SK-N-SH treated with all-trans-retinoic acid at 6 μM for 48 hours (cell line): ENCODE results near the gene PIM3.

Source experiments
- ATAC-seq: fragments of 200-7000 bp; cut with Tn5 transposase; 3 replicates; pipeline ENCODE4 v1.9.1; 2020; ENCODE audit warnings: mild to moderate bottlenecking, moderate library complexity
- BACH2 ChIP-seq: fragments of 250-450 bp; sonication (Bioruptor Pico); IDR thresholded peaks from 2 replicates; pipeline ENCODE4 v1.9.0; 2021; ENCODE audit warnings: mild to moderate bottlenecking, borderline replicate concordance
- CREB5 ChIP-seq: fragments of 250-450 bp; sonication (Bioruptor Pico); IDR thresholded peaks from 2 replicates; pipeline ENCODE4 v1.5.1; 2020; ENCODE audit warnings: low read depth, mild to moderate bottlenecking, moderate library complexity
- CSDC2 ChIP-seq: fragments of 250-450 bp; sonication (Bioruptor Pico); IDR thresholded peaks from 2 replicates; pipeline ENCODE4 v1.5.0; 2020; ENCODE audit warnings: mild to moderate bottlenecking, moderate library complexity
- ESRRG ChIP-seq: fragments of 250-450 bp; sonication (Bioruptor Pico); IDR thresholded peaks from 2 replicates; pipeline ENCODE4 v1.6.1; 2021; ENCODE audit warnings: mild to moderate bottlenecking
- GLIS3 ChIP-seq: fragments of 250-450 bp; sonication (Bioruptor Pico); IDR thresholded peaks from 2 replicates; pipeline ENCODE4 v1.5.0; 2020; ENCODE audit warnings: mild to moderate bottlenecking, moderate library complexity
- ISL1 ChIP-seq: fragments of 250-450 bp; sonication (Bioruptor Pico); IDR thresholded peaks from 2 replicates; pipeline ENCODE4 v2.1.2; 2022; ENCODE audit warnings: mild to moderate bottlenecking, moderate library complexity
- OSR1 ChIP-seq: fragments of 250-450 bp; sonication (Bioruptor Pico); IDR thresholded peaks from 2 replicates; pipeline ENCODE4 v1.8.0; 2022; ENCODE audit warnings: moderate library complexity, mild to moderate bottlenecking, inconsistent platforms
- PATZ1 ChIP-seq: fragments of 250-450 bp; sonication (Bioruptor Pico); IDR thresholded peaks from 2 replicates; pipeline ENCODE4 v1.8.0; 2020; ENCODE audit warnings: mild to moderate bottlenecking, moderate library complexity, borderline replicate concordance
- POU6F1 ChIP-seq: fragments of 250-450 bp; sonication (Bioruptor Pico); IDR thresholded peaks from 2 replicates; pipeline ENCODE4 v1.8.0; 2021; ENCODE audit warnings: low read depth, mild to moderate bottlenecking, moderate library complexity, borderline replicate concordance
- PPARA ChIP-seq: fragments of 250-450 bp; sonication (Bioruptor Pico); IDR thresholded peaks from 2 replicates; pipeline ENCODE4 v1.5.0; 2020; ENCODE audit warnings: mild to moderate bottlenecking, borderline replicate concordance
- RARB ChIP-seq: fragments of 250-450 bp; sonication (Bioruptor Pico); IDR thresholded peaks from 2 replicates; pipeline ENCODE4 v1.8.0; 2021; ENCODE audit warnings: mild to moderate bottlenecking, moderate library complexity
- TCF4 ChIP-seq: fragments of 250-450 bp; sonication (Bioruptor Pico); IDR thresholded peaks from 2 replicates; pipeline ENCODE4 v1.8.0; 2021; ENCODE audit warnings: mild to moderate bottlenecking, moderate library complexity, borderline replicate concordance
- TOX ChIP-seq: fragments of 250-450 bp; sonication (Bioruptor Pico); IDR thresholded peaks from 2 replicates; pipeline ENCODE4 v1.8.0; 2021; ENCODE audit warnings: mild to moderate bottlenecking, moderate library complexity, borderline replicate concordance
- TSHZ2 ChIP-seq: fragments of 250-450 bp; sonication (Bioruptor Pico); IDR thresholded peaks from 2 replicates; pipeline ENCODE4 v1.5.0; 2020; ENCODE audit warnings: mild to moderate bottlenecking, moderate library complexity
- ZC3H10 ChIP-seq: fragments of 250-450 bp; sonication (Bioruptor Pico); IDR thresholded peaks from 2 replicates; pipeline ENCODE4 v1.5.1; 2021; ENCODE audit warnings: mild to moderate bottlenecking, moderate library complexity
- ZFP3 ChIP-seq: fragments of 250-450 bp; sonication (Bioruptor Pico); IDR thresholded peaks from 2 replicates; pipeline ENCODE4 v1.5.0; 2020; ENCODE audit warnings: mild to moderate bottlenecking, moderate library complexity
- ZFP30 ChIP-seq: fragments of 450-650 bp; formaldehyde crosslinking; IDR thresholded peaks from 2 replicates; pipeline ENCODE4 v1.5.0; 2022; ENCODE audit warnings: mild to moderate bottlenecking, moderate library complexity
- ZNF565 ChIP-seq: fragments of 450-650 bp; formaldehyde crosslinking; conservative IDR thresholded peaks from 2 replicates; pipeline ENCODE4 v1.5.0; 2020; ENCODE audit warnings: low read depth, mild to moderate bottlenecking, moderate library complexity
- ZNF70 ChIP-seq: fragments of 450-650 bp; formaldehyde crosslinking; IDR thresholded peaks from 2 replicates; pipeline ENCODE4 v1.5.0; 2020; ENCODE audit warnings: mild to moderate bottlenecking, moderate library complexity
- ZNF8 ChIP-seq: fragments of 450-650 bp; formaldehyde crosslinking; IDR thresholded peaks from 2 replicates; pipeline ENCODE4 v1.5.0; 2020; ENCODE audit warnings: mild to moderate bottlenecking, moderate library complexity

PIM3 gene

GRCh38 chr22:49918911-49919881, 41.4 kb upstream of the PIM3 start:
- ATAC-seq = no peak
- TF ChIP-seq ZFP30 = no peak
- no peak for TF ChIP-seq ZC3H10 (CRISPR knock-in tag)
- no peak for TF ChIP-seq TCF4 (CRISPR knock-in tag)
- no peak for TF ChIP-seq GLIS3
- TF ChIP-seq CSDC2 = no peak
- TF ChIP-seq TSHZ2 (CRISPR knock-in tag) = no peak
- TF ChIP-seq ZNF8 (CRISPR knock-in tag) = no peak
- no peak for TF ChIP-seq ZNF70
- no peak for TF ChIP-seq PATZ1 (CRISPR knock-in tag)
- no peak for TF ChIP-seq PPARA
- no peak for TF ChIP-seq CREB5 (CRISPR knock-in tag)

GRCh38 chr22:49920859-49921258, 39.7 kb upstream of the PIM3 start:
- no peak for TF ChIP-seq POU6F1
- TF ChIP-seq ESRRG (CRISPR knock-in tag) = no peak
- ATAC-seq = no peak

GRCh38 chr22:49921508-49922278, 38.9 kb upstream of the PIM3 start:
- no peak for ATAC-seq
- no peak for TF ChIP-seq ZFP3 (CRISPR knock-in tag)
- TF ChIP-seq TOX (CRISPR knock-in tag) = no peak
- TF ChIP-seq, all 23 proteins: peak for 0

GRCh38 chr22:49922484-49922883, 38.1 kb upstream of the PIM3 start:
- no peak for ATAC-seq
- TF ChIP-seq PATZ1 (CRISPR knock-in tag) = no peak
- no peak for TF ChIP-seq PPARA
- no peak for TF ChIP-seq CSDC2
- no peak for TF ChIP-seq POU6F1
- TF ChIP-seq TSHZ2 (CRISPR knock-in tag) = no peak
- no peak for TF ChIP-seq BACH2
- TF ChIP-seq OSR1 = no peak
- no peak for TF ChIP-seq ZFP30
- no peak for TF ChIP-seq RARB (CRISPR knock-in tag)
- TF ChIP-seq ZNF70 = no peak
- no peak for TF ChIP-seq ZNF565 (CRISPR knock-in tag)
- TF ChIP-seq ZC3H10 (CRISPR knock-in tag) = no peak
- no peak for TF ChIP-seq ISL1 (CRISPR knock-in tag)
- TF ChIP-seq GLIS3 = no peak
